Activated T-helper 17 cell treated with anti-CD3 and anti-CD28 coated beads, Interleukin-2, amount 50 U/mL, for 72 hours (primary cell): ENCODE results near the gene ZMYND8. TPM values are rescaled to one million over a fixed set of nuclear protein-coding genes. Genes with fewer than 3 reads are reported as not detected.
A peak's percentile ranks its signal among the peaks of the same experiment; 100 is the strongest.
"Not testable (repeated sequence)": the region's sequence is repeated elsewhere in the genome, so short reads cannot be mapped to it uniquely, and the experiment has no call there.

ENCODE experiments used
- ATAC-seq: fragments of 150-1000 bp; cut with Tn5 transposase; replicated peaks from 2 replicates; pipeline ENCODE4 v1.10.0; 2021; ENCODE audit warnings: mild to moderate bottlenecking, moderate library complexity
- H3K27ac Mint-ChIP-seq: one replicate; pipeline ENCODE4 v1.8.0; 2022; ENCODE audit warnings: mixed read lengths
- H3K27me3 Mint-ChIP-seq: one replicate; pipeline ENCODE4 v1.8.0; 2022; ENCODE audit warnings: mixed read lengths
- H3K36me3 Mint-ChIP-seq: one replicate; pipeline ENCODE4 v1.8.0; 2022; ENCODE audit warnings: low read depth, mild to moderate bottlenecking, mixed read lengths
- H3K4me1 Mint-ChIP-seq: one replicate; pipeline ENCODE4 v1.8.0; 2022; ENCODE audit warnings: mixed read lengths
- H3K4me3 Mint-ChIP-seq: one replicate; pipeline ENCODE4 v1.8.0; 2022; ENCODE audit warnings: mild to moderate bottlenecking, mixed read lengths
- H3K9me3 Mint-ChIP-seq: one replicate; pipeline ENCODE4 v1.8.0; 2022; ENCODE audit warnings: mixed read lengths
- total RNA-seq, 2 donors: library from RNA; stranded (reverse); gene quantifications; one replicate each; pipeline ENCODE4 v1.2.3, GENCODE V29; 2022

Gene ZMYND8
- total RNA-seq, 2 donors from 2014 or later = 35.3 to 39.4 TPM

DNA sequence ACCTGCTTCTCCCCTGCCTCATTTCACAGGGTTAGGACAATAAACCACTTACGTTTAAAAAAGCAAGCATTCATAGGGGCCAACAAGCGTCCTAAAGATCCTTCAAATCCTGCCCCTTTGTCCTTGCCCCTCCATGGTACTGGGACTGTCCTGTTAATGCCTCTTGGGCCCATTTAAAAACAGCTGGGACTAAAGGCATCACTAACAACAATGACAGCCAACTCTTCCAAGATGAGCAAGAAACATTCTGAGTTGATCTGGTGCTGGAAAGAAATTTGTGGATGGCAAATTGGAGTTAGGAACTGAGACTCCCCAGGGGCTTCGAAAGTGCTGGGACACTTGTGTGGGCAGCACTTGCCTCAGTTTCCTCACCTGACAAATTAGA, 93.4 kb downstream of the ZMYND8 start:
- Mint-ChIP-seq H3K4me1 (peaks cover 15% of the 10 kb centered on the region), H3K27me3 (no peaks in the 10 kb centered on the region), H3K9me3 (no peaks in the 10 kb centered on the region), H3K27ac (no peak overlapping the region), H3K4me3 (no peak overlapping the region), H3K36me3 (peaks cover 70% of the 10 kb centered on the region)
- ATAC-seq = no peak

DNA sequence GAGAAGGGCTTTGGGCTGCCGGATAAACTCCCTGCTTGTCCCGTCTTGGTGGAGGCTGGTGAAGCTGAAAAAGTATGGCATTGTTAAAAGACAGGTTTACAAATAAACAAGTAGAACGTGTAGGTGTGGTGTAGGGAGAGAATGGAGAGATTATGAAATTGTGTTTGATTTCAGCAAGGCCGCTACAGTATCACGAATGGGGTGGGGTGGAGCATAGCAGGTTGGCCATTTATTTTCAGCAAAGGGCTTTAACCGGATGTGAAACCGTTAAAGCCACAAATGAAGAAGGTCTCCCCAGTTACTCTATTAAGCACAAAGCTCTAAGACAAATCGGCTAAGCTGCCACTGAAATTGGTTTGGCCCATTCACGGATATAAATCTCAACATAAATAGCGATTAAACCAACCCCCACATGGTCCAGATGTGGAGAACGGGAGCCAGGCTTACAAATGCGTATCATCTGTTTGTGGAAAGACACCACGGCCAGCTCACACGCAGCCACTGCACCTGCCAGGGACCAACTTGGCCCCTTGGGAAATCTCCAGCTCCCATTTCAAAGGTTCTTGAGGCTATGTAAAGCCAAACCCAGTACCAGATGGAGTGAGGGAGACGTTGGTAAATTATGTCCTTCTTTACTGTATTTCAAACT, 94.0 kb downstream of the ZMYND8 start:
- Mint-ChIP-seq H3K4me3 (no peak overlapping the region), H3K27me3 (no peaks in the 10 kb centered on the region), H3K4me1 (peaks cover 15% of the 10 kb centered on the region), H3K36me3 (peaks cover 69% of the 10 kb centered on the region), H3K9me3 (no peaks in the 10 kb centered on the region), H3K27ac (no peak overlapping the region)
- ATAC-seq = no peak

DNA sequence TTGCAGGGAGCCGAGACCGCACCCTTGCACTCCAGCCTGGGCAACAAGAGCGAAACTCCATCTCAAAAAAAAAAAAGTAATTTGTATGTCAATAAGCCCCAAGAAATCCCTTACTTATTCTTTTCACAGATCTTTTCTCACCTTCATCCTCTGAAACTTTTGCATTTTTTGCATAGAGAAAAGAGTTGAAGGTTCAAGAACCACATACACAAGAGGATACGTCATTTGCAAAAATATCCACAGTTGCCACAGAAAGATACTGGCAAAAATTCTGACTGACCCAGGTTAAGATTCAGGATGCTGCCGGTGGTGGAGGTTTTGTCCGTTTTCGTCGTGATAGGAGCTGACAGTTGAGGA, 94.5 kb downstream of the ZMYND8 start:
- peaks cover 20% of the 10 kb centered on the region for H3K4me1 Mint-ChIP-seq

DNA sequence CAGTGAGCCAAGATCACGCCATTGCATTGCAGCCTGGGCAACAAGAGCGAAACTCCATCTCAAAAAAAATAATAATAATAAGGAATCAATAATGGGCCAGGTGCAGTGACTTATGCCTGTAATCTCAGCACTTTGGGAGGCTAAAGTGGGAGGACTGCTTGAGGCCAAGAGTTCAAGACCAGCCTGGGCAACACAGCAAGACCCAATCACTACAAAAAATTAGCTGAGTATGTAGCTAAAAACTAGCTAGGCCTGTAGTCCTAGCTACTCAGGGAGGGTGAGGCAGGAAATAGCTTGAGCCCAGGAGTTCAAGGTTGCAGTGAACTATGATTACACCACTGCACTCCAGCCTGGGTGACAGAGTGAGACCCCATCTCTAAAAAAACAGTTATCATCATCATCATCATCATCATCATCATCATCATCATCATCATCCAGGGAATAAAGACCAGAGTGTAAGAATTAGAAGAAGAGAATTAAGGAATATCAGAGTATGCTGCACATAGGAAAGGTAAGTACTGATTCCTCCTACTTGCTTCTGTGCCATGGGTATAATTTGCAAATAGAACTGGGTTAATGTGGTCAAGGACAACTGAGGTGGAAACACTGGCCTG, 95.2 kb downstream of the ZMYND8 start:
- peaks cover 69% of the 10 kb centered on the region for H3K36me3 Mint-ChIP-seq
- H3K9me3 Mint-ChIP-seq, H3K4me3 Mint-ChIP-seq, H3K27me3 Mint-ChIP-seq, ATAC-seq, H3K27ac Mint-ChIP-seq: not testable (repeated sequence)
- H3K4me1 Mint-ChIP-seq = peaks cover 20% of the 10 kb centered on the region

More for the DNA sequence above, 94.5 kb downstream of the ZMYND8 start:
- Mint-ChIP-seq H3K36me3 (peaks cover 69% of the 10 kb centered on the region), H3K27me3 (no peaks in the 10 kb centered on the region), H3K27ac (no peak overlapping the region), H3K4me3 (no peak overlapping the region), H3K9me3 (no peaks in the 10 kb centered on the region)
- ATAC-seq = no peak

DNA sequence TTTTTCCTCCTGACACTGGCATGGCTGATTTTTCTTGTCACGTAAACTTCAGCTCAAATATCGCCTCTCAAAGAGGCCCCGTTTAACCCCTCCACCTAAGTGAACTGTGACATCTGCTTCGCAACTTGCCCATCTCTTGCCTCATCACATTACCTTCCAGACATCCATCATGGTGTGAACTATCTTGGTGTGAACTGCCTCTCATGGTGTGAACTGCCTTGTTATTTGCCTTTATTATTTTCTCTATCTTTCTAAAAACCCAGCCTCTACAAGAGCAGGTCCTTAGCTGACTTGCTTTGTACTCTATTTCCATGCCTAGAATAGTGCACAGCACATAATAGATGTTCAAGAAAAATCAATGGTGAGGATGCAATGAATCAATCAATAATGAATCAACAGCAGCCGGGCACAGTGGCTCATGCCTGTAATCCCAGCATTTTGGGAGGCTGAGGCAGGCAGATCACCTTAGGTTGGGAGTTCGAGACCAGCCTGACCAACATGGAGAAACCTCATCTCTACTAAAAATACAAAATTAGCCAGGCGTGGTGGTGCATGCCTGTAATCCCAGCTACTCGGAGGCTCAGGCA, 95.9 kb downstream of the ZMYND8 start:
- not testable (repeated sequence) for H3K9me3 Mint-ChIP-seq, ATAC-seq, H3K4me3 Mint-ChIP-seq, H3K27me3 Mint-ChIP-seq
- Mint-ChIP-seq H3K4me1 (peaks cover 20% of the 10 kb centered on the region), H3K36me3 (peaks cover 68% of the 10 kb centered on the region), H3K27ac (peak overlapping the region; percentile 1)

DNA sequence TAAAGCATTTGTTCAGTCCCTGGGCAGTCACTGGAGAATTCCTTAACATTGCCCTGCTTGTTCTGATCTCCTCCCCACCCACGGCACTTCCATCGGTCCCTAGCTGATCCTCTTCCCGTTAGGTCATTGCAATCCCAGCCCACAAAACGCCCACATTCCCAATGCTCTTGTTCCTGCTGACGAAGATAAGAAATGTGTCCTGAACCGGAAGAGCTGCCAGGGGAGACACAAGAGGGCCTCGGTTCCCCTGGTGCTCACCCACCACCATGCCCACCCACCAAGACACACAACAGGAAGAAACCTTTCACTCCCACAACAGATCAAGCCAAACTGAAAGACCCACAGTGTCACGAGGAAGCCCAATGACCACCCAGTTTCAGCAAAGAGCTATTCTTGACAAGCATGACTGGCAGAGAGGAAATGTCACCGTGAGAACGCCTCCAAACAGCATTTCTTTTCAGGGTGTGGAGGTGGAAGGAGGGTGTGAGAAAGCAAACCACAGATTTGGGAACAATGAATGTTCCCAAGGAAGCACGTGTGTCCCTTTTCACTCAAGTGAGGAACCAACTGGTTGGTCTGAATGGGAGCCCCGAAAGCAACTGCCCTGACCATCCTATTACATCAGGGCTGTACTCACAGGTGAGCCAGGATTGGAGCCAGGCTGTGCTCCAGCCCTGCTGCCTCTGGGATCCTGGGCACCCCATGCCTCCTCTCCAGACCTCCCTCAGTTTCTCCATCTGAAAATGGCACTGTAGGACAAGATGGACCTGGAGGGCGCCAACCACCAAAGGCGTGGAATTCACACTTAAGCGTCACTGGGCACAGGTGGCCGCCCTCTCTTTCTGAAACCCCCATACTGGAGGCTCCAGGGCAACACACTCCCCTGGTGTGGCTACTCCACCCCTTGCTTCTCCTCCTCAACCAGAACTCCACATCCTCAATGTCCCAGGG, 97.5 kb downstream of the ZMYND8 start:
- Mint-ChIP-seq H3K4me3 (peak overlapping the region; percentile 26), H3K4me1 (peaks cover 20% of the 10 kb centered on the region), H3K27ac (peak overlapping the region; percentile 81), H3K27me3 (no peaks in the 10 kb centered on the region), H3K36me3 (peaks cover 78% of the 10 kb centered on the region), H3K9me3 (no peaks in the 10 kb centered on the region)
- peak; percentile 37 for ATAC-seq

DNA sequence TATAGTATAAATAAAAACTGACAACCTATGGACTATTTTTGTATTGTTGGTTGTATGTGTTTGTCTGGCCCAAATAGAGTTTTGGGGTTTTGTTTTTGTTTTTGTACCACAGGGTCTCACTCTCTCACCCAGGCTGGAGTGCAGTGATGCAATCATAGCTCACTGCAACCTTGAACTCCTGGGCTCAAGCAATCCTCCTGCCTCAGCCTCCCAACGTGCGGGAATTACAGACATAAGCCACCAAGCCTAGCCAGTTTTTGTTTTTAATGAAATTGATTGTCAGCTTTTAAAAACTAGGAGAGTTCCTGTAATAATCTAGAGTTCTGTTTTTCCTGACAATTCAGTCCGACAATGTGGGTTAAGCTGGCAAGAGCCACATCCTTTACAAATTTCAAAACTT, 98.7 kb downstream of the ZMYND8 start:
- Mint-ChIP-seq H3K36me3 (peaks cover 83% of the 10 kb centered on the region), H3K27ac (peak overlapping the region; percentile 81), H3K4me1 (peaks cover 20% of the 10 kb centered on the region), H3K27me3 (no peaks in the 10 kb centered on the region), H3K9me3 (no peaks in the 10 kb centered on the region), H3K4me3 (no peak overlapping the region)
- no peak for ATAC-seq

DNA sequence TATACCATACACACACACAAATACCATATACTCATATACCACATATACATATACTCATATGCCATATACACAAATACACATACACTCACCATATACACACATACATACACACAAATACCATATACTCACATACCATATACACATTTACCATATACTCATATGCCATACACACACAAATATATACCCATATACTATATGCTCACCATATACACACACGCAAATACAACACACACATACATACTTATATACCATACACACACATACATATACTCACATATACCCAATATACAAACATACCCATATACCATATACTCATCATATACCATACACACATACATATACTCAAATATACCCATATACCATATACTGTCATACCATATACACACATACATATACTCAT, 99.2 kb downstream of the ZMYND8 start:
- no peaks in the 10 kb centered on the region for H3K9me3 Mint-ChIP-seq
- no peaks in the 10 kb centered on the region for H3K27me3 Mint-ChIP-seq
- H3K4me1 Mint-ChIP-seq = peaks cover 20% of the 10 kb centered on the region
- H3K36me3 Mint-ChIP-seq = peaks cover 80% of the 10 kb centered on the region
- peak overlapping the region; percentile 8 for H3K27ac Mint-ChIP-seq
- H3K4me3 Mint-ChIP-seq = no peak overlapping the region
- ATAC-seq = no peak

DNA sequence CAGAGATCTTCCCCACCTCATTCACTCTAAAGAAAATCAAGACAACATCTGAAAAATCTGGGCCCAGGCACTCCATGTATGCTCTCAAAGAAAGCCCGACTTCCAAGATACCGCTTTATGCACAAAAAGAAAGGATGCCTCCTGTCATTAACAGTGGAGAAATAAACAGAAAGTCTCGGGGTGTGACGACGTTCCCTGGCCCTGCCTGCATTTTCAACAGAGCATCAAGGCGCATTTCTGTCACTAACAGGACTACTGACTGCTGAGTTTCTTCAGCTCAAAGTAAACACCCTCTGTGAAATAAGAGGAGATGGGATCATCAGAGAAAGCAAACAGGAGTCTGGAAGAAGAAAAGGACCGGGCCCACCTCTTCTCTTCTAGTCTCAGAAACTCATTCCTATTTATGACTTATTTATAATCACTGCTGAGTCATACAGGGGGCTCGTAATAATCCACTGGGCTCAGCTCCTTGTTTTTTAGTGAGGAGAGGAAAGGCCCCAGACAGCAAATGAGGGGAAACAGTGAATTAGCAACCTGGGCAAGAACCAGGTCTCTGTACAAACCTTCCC, 99.7 kb downstream of the ZMYND8 start:
- Mint-ChIP-seq H3K27ac (peak overlapping the region; percentile 8), H3K36me3 (peaks cover 75% of the 10 kb centered on the region), H3K4me3 (no peak overlapping the region), H3K27me3 (no peaks in the 10 kb centered on the region), H3K9me3 (no peaks in the 10 kb centered on the region), H3K4me1 (peaks cover 20% of the 10 kb centered on the region)
- ATAC-seq = no peak

DNA sequence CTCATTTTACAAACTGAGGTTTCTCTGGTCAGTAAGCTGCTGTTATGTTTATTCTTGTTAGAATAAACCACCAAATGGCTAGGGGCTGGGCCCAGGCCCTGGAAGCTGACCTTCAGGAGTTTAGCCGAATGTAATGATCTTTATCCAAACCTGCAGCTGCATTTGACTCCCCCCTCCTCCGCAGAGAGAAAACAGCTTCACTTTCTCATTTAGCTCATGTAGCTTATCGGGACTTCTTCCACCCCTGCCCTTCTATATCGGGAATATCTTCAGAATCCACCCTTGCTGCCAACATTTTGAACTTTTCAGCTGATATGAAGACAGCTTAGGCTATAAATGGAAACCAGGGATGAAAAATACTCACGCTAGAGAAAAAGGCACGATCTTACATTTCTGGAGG, 102.6 kb downstream of the ZMYND8 start:
- Mint-ChIP-seq H3K9me3 (no peaks in the 10 kb centered on the region), H3K36me3 (peaks cover 75% of the 10 kb centered on the region), H3K27me3 (no peaks in the 10 kb centered on the region), H3K4me3 (no peak overlapping the region), H3K4me1 (peaks cover 12% of the 10 kb centered on the region), H3K27ac (no peak overlapping the region)
- ATAC-seq = no peak

DNA sequence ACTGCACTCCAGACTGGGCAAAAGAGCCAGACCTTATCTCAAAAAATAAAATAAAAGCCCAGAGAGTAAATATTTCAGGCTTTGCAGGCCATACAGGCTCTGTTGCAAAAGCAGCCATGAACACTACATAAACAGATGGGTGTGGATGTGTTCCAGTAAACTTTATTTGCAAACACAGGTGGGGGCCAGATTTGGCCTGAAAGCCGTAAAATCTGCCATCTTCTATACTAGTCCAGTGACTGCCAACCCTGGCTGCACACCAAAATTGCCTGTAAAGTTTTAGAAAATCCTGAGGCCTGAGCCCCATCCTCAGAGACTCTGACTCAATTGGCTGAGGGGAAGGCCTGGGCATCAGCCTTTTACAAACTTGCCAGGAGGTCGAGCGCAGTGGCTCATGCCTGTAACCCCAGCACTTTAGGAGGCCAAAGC, 103.6 kb downstream of the ZMYND8 start:
- peaks cover 75% of the 10 kb centered on the region for H3K36me3 Mint-ChIP-seq
- no peak overlapping the region for H3K27ac Mint-ChIP-seq
- no peak for ATAC-seq
- no peaks in the 10 kb centered on the region for H3K9me3 Mint-ChIP-seq
- peaks cover 9% of the 10 kb centered on the region for H3K4me1 Mint-ChIP-seq
- no peak overlapping the region for H3K4me3 Mint-ChIP-seq
- no peaks in the 10 kb centered on the region for H3K27me3 Mint-ChIP-seq

DNA sequence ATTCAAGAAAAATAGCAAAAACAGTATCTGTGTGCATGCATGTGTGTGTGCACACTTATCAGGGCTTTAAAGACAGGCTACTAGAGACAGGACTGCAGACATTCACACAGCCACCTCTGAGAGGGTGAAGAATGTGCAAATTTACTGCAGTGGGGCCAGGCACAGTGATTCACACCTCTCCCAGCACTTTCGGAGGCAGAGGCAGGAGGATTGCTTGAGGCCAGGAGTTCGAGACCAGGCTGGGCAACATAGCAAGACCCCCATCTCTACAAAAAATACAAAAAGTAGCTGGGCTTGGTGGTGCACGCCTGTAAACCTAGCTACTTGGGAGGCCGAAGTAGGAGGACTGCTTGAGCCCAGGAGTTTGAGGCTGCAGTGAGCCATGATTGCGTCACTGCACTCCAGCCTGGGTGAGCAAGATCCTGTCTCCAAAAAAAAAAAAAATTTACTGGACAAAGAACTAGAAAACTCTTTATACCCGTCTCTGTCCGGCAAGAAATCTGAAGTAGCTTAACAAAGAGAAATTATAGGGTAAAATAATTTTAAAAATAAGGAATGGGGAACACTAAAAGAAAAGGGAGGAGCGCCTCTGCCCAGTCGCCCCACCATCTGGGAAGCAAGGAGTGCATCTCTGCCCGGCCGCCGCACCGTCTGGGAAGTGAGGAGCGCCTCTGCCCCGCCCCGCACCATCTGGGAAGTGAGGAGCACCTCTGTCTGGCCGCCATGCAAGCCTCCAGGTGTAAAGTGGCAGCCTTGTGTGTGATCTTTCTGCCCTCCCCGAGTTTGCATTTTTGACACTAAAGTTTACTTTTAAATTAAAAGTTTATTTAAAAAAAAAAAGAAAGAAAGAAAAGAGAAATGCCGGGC, 105.1 kb downstream of the ZMYND8 start:
- H3K27me3 Mint-ChIP-seq = no peaks in the 10 kb centered on the region
- no peaks in the 10 kb centered on the region for H3K9me3 Mint-ChIP-seq
- peaks cover 4% of the 10 kb centered on the region for H3K4me1 Mint-ChIP-seq
- H3K4me3 Mint-ChIP-seq = no peak overlapping the region
- ATAC-seq = no peak
- H3K27ac Mint-ChIP-seq = peak overlapping the region; percentile 43
- peaks cover 77% of the 10 kb centered on the region for H3K36me3 Mint-ChIP-seq

DNA sequence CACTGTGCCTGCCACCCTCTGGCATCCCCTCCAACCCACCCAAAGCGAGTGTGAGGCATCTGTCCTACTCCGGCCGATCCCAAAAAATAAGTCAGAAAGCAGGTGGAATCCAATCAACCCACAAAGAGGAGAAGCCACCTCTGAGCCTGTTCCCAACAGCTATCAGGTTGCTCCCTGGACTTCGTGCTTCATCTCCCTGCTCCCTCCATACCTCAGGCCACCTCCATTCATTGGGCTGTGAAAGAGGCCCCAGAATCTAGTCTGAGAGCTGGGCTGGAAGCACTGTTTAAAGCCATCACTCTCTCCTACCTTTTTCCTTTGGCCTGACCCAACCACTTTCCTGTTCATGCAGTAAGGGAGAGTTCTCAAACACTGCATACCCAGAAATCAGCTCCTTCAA, 106.1 kb downstream of the ZMYND8 start:
- no peak overlapping the region for H3K4me3 Mint-ChIP-seq
- peak overlapping the region; percentile 43 for H3K27ac Mint-ChIP-seq
- ATAC-seq = no peak
- H3K9me3 Mint-ChIP-seq = no peaks in the 10 kb centered on the region
- H3K27me3 Mint-ChIP-seq = no peaks in the 10 kb centered on the region
- peaks cover 86% of the 10 kb centered on the region for H3K36me3 Mint-ChIP-seq
- peaks cover 4% of the 10 kb centered on the region for H3K4me1 Mint-ChIP-seq
